K562 (cell line): ENCODE measurements around the gene CHCT1. TPM values are rescaled to one million over a fixed set of nuclear protein-coding genes. Genes with fewer than 3 reads are reported as not detected.
A peak's percentile ranks its signal among the peaks of the same experiment; 100 is the strongest.

Source experiments
- DLX4 ChIP-seq: fragments of 250-450 bp; sonication (Bioruptor Pico); IDR thresholded peaks from 2 replicates; pipeline ENCODE4 v1.6.1; 2021; ENCODE audit warnings: mild to moderate bottlenecking
- E2F6 ChIP-seq, 2 experiments: IDR thresholded peaks; 2 replicates each; pipeline ENCODE4 v1.6.1; 2011; ENCODE audit warnings: borderline replicate concordance in 1 of 2, control low read depth in 1 of 2, low read depth in 1 of 2, low read length in 1 of 2, mild to moderate bottlenecking in 1 of 2, mixed read lengths in 1 of 2, moderate library complexity in 1 of 2; ENCODE audit not compliant: insufficient read depth in 1 of 2, insufficient read length in 1 of 2, poor library complexity in 1 of 2, severe bottlenecking in 1 of 2; ENCODE audit errors: extremely low read depth in 1 of 2
- ERF ChIP-seq: fragments of 450-650 bp; formaldehyde crosslinking; IDR thresholded peaks from 2 replicates; pipeline ENCODE4 v1.4.0; 2020; ENCODE audit warnings: mild to moderate bottlenecking, mixed read lengths
- ETV1 ChIP-seq: fragments of 450-650 bp; conservative IDR thresholded peaks from 2 replicates; pipeline ENCODE4 v1.6.1; 2016; ENCODE audit warnings: missing genetic modification characterization, control low read depth, low read depth, missing compliant biosample characterization
- EWSR1 ChIP-seq: fragments of 450-650 bp; IDR thresholded peaks from 2 replicates; pipeline ENCODE4 v1.6.1; 2018; ENCODE audit warnings: borderline replicate concordance, mild to moderate bottlenecking, low read depth, moderate library complexity; ENCODE audit not compliant: partially characterized antibody
- HBP1 ChIP-seq: fragments of 450-650 bp; formaldehyde crosslinking; IDR thresholded peaks from 2 replicates; pipeline ENCODE4 v1.4.0; 2022; ENCODE audit warnings: missing genetic modification characterization
- HLTF ChIP-seq: fragments of 450-650 bp; IDR thresholded peaks from 2 replicates; pipeline ENCODE4 v1.6.1; 2016
- NR2C1 ChIP-seq, 2 experiments: fragments of 450-650 bp; IDR thresholded peaks; 2 replicates each; pipeline ENCODE4 v1.6.1; 2017; ENCODE audit warnings: mild to moderate bottlenecking in 2 of 2, antibody characterized with exemption in 1 of 2, inconsistent platforms in 1 of 2, missing compliant biosample characterization in 1 of 2, missing genetic modification characterization in 1 of 2
- POLR2G ChIP-seq: fragments of 200-400 bp; formaldehyde crosslinking; IDR thresholded peaks from 2 replicates; pipeline ENCODE4 v1.6.1; 2017; ENCODE audit warnings: low read depth, mild to moderate bottlenecking, antibody characterized with exemption, low read length, moderate library complexity
- POLR2H ChIP-seq: IDR thresholded peaks from 2 replicates; pipeline ENCODE4 v1.6.1; 2016; ENCODE audit warnings: missing genetic modification characterization, low read depth, mild to moderate bottlenecking, control low read depth, missing compliant biosample characterization, moderate library complexity
- RBBP5 ChIP-seq: fragments of 200-600 bp; sonication (generic); IDR thresholded peaks from 2 replicates; pipeline ENCODE4 v1.6.1; 2012; ENCODE audit warnings: borderline replicate concordance, mild to moderate bottlenecking, low read length, control low read depth, inconsistent platforms; ENCODE audit not compliant: insufficient read depth, poor library complexity, severe bottlenecking
- RBM39 ChIP-seq: fragments of 200-400 bp; formaldehyde crosslinking; optimal IDR thresholded peaks from 2 replicates; pipeline ENCODE3; 2018; ENCODE audit warnings: low read depth, low read length
- THRA ChIP-seq: fragments of 450-650 bp; IDR thresholded peaks from 2 replicates; pipeline ENCODE4 v1.6.1; 2017; ENCODE audit warnings: mild to moderate bottlenecking, moderate library complexity
- THRB ChIP-seq: fragments of 450-650 bp; formaldehyde crosslinking; conservative IDR thresholded peaks from 2 replicates; pipeline ENCODE4 v1.4.0; 2022; ENCODE audit warnings: mild to moderate bottlenecking, missing genetic modification characterization
- TRIM24 ChIP-seq, 2 experiments: fragments of 450-650 bp; IDR thresholded peaks; 2 replicates each; pipeline ENCODE4 v1.6.1; 2016
- YBX1 ChIP-seq: fragments of 450-650 bp; IDR thresholded peaks from 2 replicates; pipeline ENCODE4 v1.7.1; 2016; ENCODE audit warnings: mild to moderate bottlenecking
- ZFP91 ChIP-seq: sonication (generic); formaldehyde crosslinking; IDR thresholded peaks from 2 replicates; pipeline ENCODE4 v1.8.0; 2022; ENCODE audit warnings: mild to moderate bottlenecking, missing genetic modification reagents
- ZNF197 ChIP-seq: fragments of 200-800 bp; sonication (Bioruptor generic); IDR thresholded peaks from 2 replicates; pipeline ENCODE4 v1.6.1; 2016; ENCODE audit warnings: low read depth, missing genetic modification characterization, missing compliant biosample characterization
- ZNF655 ChIP-seq: fragments of 250-450 bp; sonication (Bioruptor Pico); IDR thresholded peaks from 2 replicates; pipeline ENCODE4 v1.5.0; 2021
- polyA plus RNA-seq, 8 experiments: library from polyadenylated mRNA; depleted of rRNA in 4 of 8; stranded (reverse) in 5 of 8; unstranded in 3 of 8; fragments of >200 nt; fragmentation: Nextera tagmentation in 2 of 8; fragmentation: Illumina TruSeq in 1 of 8; extraction: Ambion mirVana in 2 of 8; extraction: Trizol in 1 of 8; gene quantifications; 2 replicates each; pipeline versions ENCODE4 v1.2.1 to v1.2.3, GENCODE V29; 2011 to 2014; ENCODE audit warnings: inconsistent platforms in 1 of 8, missing spikeins in 1 of 8
- total RNA-seq, 7 experiments: library from RNA; depleted of rRNA in 6 of 7; stranded (reverse); fragments of >200 nt in 6 of 7; fragmentation: Illumina TruSeq in 2 of 7; extraction: Trizol in 2 of 7; gene quantifications; 2 replicates each; pipeline versions ENCODE4 v1.2.1 to v1.2.3, GENCODE V29; 2011 to 2021; ENCODE audit warnings: low replicate concordance in 1 of 7

The CHCT1 gene
- total and polyA plus RNA-seq, 9 of the 15 experiments (the other 6 are each of a cell fraction or from before 2014, with no cell fraction given), result not detected

GRCh38 chr17:60390925-60391470, 31.3 kb upstream of the CHCT1 start (continued):
- TF ChIP-seq ZFP91 (CRISPR knock-in tag) (no peak), YBX1 (no peak), ZNF655 (CRISPR knock-in tag) (no peak), POLR2H (tag) (no peak), RBBP5 (peak; percentile 69), HBP1 (no peak), DLX4 (no peak), EWSR1 (no peak), RBM39 (no peak), THRA (no peak), HLTF (no peak), ERF (CRISPR knock-in tag) (no peak), E2F6 (IDR thresholded peaks at IDR 0.05; ENCODE audit: borderline replicate concordance in 1 of 2, extremely low read depth in 1 of 2, insufficient read depth in 1 of 2, insufficient read length in 1 of 2, low read depth in 1 of 2, low read length in 1 of 2, poor library complexity in 1 of 2, severe bottlenecking in 1 of 2) (no peak), TRIM24 (IDR thresholded peaks at IDR 0.05) (no peak), ZNF197 (CRISPR knock-in tag) (no peak), NR2C1 (IDR thresholded peaks at IDR 0.05) (no peak), NR2C1 (tag; IDR thresholded peaks at IDR 0.05) (no peak), POLR2G (no peak), ETV1 (tag) (no peak), THRB (CRISPR knock-in tag) (no peak)
